BE2C (cell line): ENCODE data around the gene COL11A1.
"Not testable (repeated sequence)": the region's sequence is repeated elsewhere in the genome, so short reads cannot be mapped to it uniquely, and the experiment has no call there.

Experiments
- DNase-seq: peaks from one replicate; pipeline ENCODE4 v3.0.0-alpha.2; 2020
- H3K27me3 ChIP-seq: fragments of 250-450 bp; sonication (Bioruptor Pico); 2 replicates; pipeline ENCODE4 v1.5.1; 2020; ENCODE audit warnings: mild to moderate bottlenecking
- H3K36me3 ChIP-seq: fragments of 250-450 bp; sonication (Bioruptor Pico); 2 replicates; pipeline ENCODE4 v1.5.1; 2020; ENCODE audit warnings: mild to moderate bottlenecking
- H3K4me1 ChIP-seq: fragments of 250-450 bp; sonication (Bioruptor Pico); 2 replicates; pipeline ENCODE4 v1.5.1; 2020
- H3K4me3 ChIP-seq: 2 replicates; pipeline ENCODE4 v1.5.1; 2011; ENCODE audit warnings: low read depth, low read length
- H3K9me3 ChIP-seq: fragments of 250-450 bp; sonication (Bioruptor Pico); 2 replicates; pipeline ENCODE4 v1.5.1; 2020
- CTCF ChIP-seq: IDR thresholded peaks from 2 replicates; pipeline ENCODE4 v1.5.1; 2012; ENCODE audit warnings: mild to moderate bottlenecking, low read depth, low read length

The COL11A1 gene

GRCh38 chr1:102838016-102838415 is 270.3 kb downstream of the COL11A1 start:
- TF ChIP-seq CTCF, result no peak
- Histone ChIP-seq H3K4me1 (no peaks in the 10 kb centered on the region), H3K36me3 (no peaks in the 10 kb centered on the region), H3K27me3 (no peaks in the 10 kb centered on the region), H3K4me3 (no peak overlapping the region), H3K9me3 (no peaks in the 10 kb centered on the region)
- DNase-seq, result no peak

GRCh38 chr1:102837551-102837950 is 270.8 kb downstream of the COL11A1 start:
- H3K9me3 ChIP-seq, result no peaks in the 10 kb centered on the region
- TF ChIP-seq CTCF, result no peak
- no peak overlapping the region for H3K4me3 ChIP-seq
- no peaks in the 10 kb centered on the region for H3K27me3 ChIP-seq
- no peaks in the 10 kb centered on the region for H3K36me3 ChIP-seq
- no peak for DNase-seq
- no peaks in the 10 kb centered on the region for H3K4me1 ChIP-seq

DNA sequence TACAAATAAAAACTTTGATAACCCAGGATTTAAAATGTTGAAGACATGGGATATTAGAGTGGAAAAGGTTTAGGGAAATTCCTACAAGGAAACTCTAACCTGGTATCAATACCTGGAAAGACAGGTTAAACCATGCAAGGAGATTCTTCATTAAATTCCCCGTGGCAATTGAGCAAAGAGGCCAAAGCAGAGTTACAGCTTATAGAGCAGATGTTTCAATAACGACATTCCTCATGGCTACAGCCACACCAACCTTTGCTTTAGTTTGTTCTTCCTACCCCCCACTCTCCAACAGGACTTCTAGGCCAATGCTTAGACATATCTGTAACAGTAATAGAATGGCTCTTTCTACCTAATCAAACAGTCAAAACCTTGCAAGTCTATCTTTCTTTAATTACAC is 271.3 kb downstream of the COL11A1 start:
- Histone ChIP-seq H3K36me3 (no peaks in the 10 kb centered on the region), H3K4me1 (no peaks in the 10 kb centered on the region), H3K4me3 (no peak overlapping the region), H3K27me3 (no peaks in the 10 kb centered on the region), H3K9me3 (no peaks in the 10 kb centered on the region)
- no peak for DNase-seq
- no peak for TF ChIP-seq CTCF

- DNase-seq, result no peak
- Histone ChIP-seq H3K4me3 (no peak overlapping the region), H3K9me3 (no peaks in the 10 kb centered on the region)
Observed at GRCh38 chr1:102834688-102835320, 273.5 kb downstream of the COL11A1 start.

GRCh38 chr1:102833151-102833550 is 275.2 kb downstream of the COL11A1 start:
- DNase-seq, result peak; percentile 15
- Histone ChIP-seq H3K27me3 (no peaks in the 10 kb centered on the region), H3K36me3 (no peaks in the 10 kb centered on the region), H3K9me3 (no peaks in the 10 kb centered on the region), H3K4me1 (no peaks in the 10 kb centered on the region), H3K4me3 (no peak overlapping the region)
- no peak for TF ChIP-seq CTCF

More at GRCh38 chr1:102834688-102835320, 273.5 kb downstream of the COL11A1 start:
- TF ChIP-seq CTCF, result no peak
- Histone ChIP-seq H3K4me1 (no peaks in the 10 kb centered on the region), H3K36me3 (no peaks in the 10 kb centered on the region), H3K27me3 (no peaks in the 10 kb centered on the region)

- not testable (repeated sequence) for H3K27me3 ChIP-seq, H3K4me1 ChIP-seq, H3K36me3 ChIP-seq, H3K9me3 ChIP-seq, DNase-seq, H3K4me3 ChIP-seq
Observed at GRCh38 chr1:102826706-102827105, 281.6 kb downstream of the COL11A1 start.
